Measurements from ENCODE around the gene NSD2.
A peak's percentile ranks its signal among the peaks of the same experiment; 100 is the strongest.
"Not testable (repeated sequence)": the region's sequence is repeated elsewhere in the genome, so short reads cannot be mapped to it uniquely, and the experiment has no call there.

The NSD2 gene

GRCh38 chr4:1900624-1901023 is 29.4 kb downstream of the NSD2 start:
- no peak for DNase-seq

- DNase-seq, result no peak
These were observed 29.9 kb downstream of the NSD2 start for GRCh38 chr4:1901127-1901526.

GRCh38 chr4:1902243-1902642 is 31.1 kb downstream of the NSD2 start:
- DNase-seq, result no peak

- DNase-seq, result no peak
These were observed 31.8 kb downstream of the NSD2 start for GRCh38 chr4:1903035-1903434.

- DNase-seq, result no peak
These were observed 32.8 kb downstream of the NSD2 start for GRCh38 chr4:1904042-1904441.

GRCh38 chr4:1907848-1908525 is 36.8 kb downstream of the NSD2 start:
- DNase-seq, result no peak

GRCh38 chr4:1909696-1910095 is 38.5 kb downstream of the NSD2 start:
- not testable (repeated sequence) for DNase-seq

- peak; percentile 34 to 48 for DNase-seq
These were observed 39.5 kb downstream of the NSD2 start for GRCh38 chr4:1910643-1911042.

- DNase-seq, result not testable (repeated sequence)
These were observed 40.1 kb downstream of the NSD2 start for GRCh38 chr4:1911316-1911715.

- DNase-seq, result no peak
These were observed 51.6 kb downstream of the NSD2 start for GRCh38 chr4:1922821-1923220.

- no peak for DNase-seq
These were observed 56.5 kb downstream of the NSD2 start for GRCh38 chr4:1927675-1928074.

- no peak for DNase-seq
These were observed 57.4 kb downstream of the NSD2 start for GRCh38 chr4:1928356-1929239.

GRCh38 chr4:1932736-1933135 is 61.5 kb downstream of the NSD2 start:
- no peak for DNase-seq

- peak in 1 of 2 experiments; percentile 23 for DNase-seq
These were observed 62.5 kb downstream of the NSD2 start for GRCh38 chr4:1933700-1934099.

- no peak for DNase-seq
These were observed 66.4 kb downstream of the NSD2 start for GRCh38 chr4:1937550-1937949.

- DNase-seq, result no peak
These were observed 66.8 kb downstream of the NSD2 start for GRCh38 chr4:1938027-1938426.

- DNase-seq, result no peak
These were observed 68.7 kb downstream of the NSD2 start for GRCh38 chr4:1939664-1940509.

- no peak for DNase-seq
These were observed 69.4 kb downstream of the NSD2 start for GRCh38 chr4:1940566-1940965.

- DNase-seq, result no peak
These were observed 72.7 kb downstream of the NSD2 start for GRCh38 chr4:1943928-1944327.

GRCh38 chr4:1945124-1945895 is 74.1 kb downstream of the NSD2 start:
- DNase-seq, result no peak

- no peak for DNase-seq
These were observed 74.7 kb downstream of the NSD2 start for GRCh38 chr4:1945912-1946311.

- no peak for DNase-seq
These were observed 77.0 kb downstream of the NSD2 start for GRCh38 chr4:1948232-1948631.
